Natural killer cell (primary cell): ENCODE data around the gene NUDC. TPM values are rescaled to one million over a fixed set of nuclear protein-coding genes. Genes with fewer than 3 reads are reported as not detected.

Experiments
- ATAC-seq, 3 donors: fragments of 150-1000 bp in 2 of 3; fragments of 200-7000 bp in 1 of 3; cut with Tn5 transposase; 1 replicate in 1 of 3; 2 replicates in 2 of 3; pipeline ENCODE4 v1.10.0; 2021; ENCODE audit warnings: mild to moderate bottlenecking in 2 of 3, moderate library complexity in 2 of 3
- DNase-seq, 2 donors: peaks; one replicate each; pipeline versions ENCODE4 v3.0.0 to v3.0.0-alpha.2; 2013 to 2021; ENCODE audit warnings: mixed read lengths in 1 of 2
- H3K27ac ChIP-seq: one replicate; pipeline ENCODE4 v1.5.1; 2013; ENCODE audit warnings: mild to moderate bottlenecking, low read length
- H3K27me3 ChIP-seq: one replicate; pipeline ENCODE4 v1.6.1; 2013; ENCODE audit warnings: low read length; ENCODE audit not compliant: control insufficient read depth, insufficient read depth
- H3K36me3 ChIP-seq: one replicate; pipeline ENCODE4 v1.6.1; 2013; ENCODE audit warnings: low read length; ENCODE audit not compliant: control insufficient read depth, insufficient read depth
- H3K4me1 ChIP-seq: one replicate; pipeline ENCODE4 v1.6.1; 2013; ENCODE audit warnings: low read length; ENCODE audit not compliant: control insufficient read depth, insufficient read depth
- H3K4me3 ChIP-seq: one replicate; pipeline ENCODE4 v1.5.1; 2013; ENCODE audit warnings: low read length
- H3K9me3 ChIP-seq: one replicate; pipeline ENCODE4 v1.6.1; 2013; ENCODE audit warnings: low read length; ENCODE audit not compliant: control insufficient read depth, insufficient read depth
- H3K27ac Mint-ChIP-seq, 2 donors: one replicate each; pipeline ENCODE4 v1.8.0; 2022; ENCODE audit warnings: mild to moderate bottlenecking in 2 of 2, mixed read lengths in 2 of 2, moderate library complexity in 1 of 2
- H3K27me3 Mint-ChIP-seq, 2 donors: one replicate each; pipeline ENCODE4 v1.8.0; 2022; ENCODE audit warnings: low read depth in 2 of 2, mixed read lengths in 2 of 2
- H3K36me3 Mint-ChIP-seq: one replicate; pipeline ENCODE4 v1.8.0; 2022; ENCODE audit warnings: mixed read lengths
- H3K4me1 Mint-ChIP-seq, 2 donors: one replicate each; pipeline ENCODE4 v1.8.0; 2022; ENCODE audit warnings: mixed read lengths in 2 of 2
- H3K4me3 Mint-ChIP-seq: one replicate; pipeline ENCODE4 v1.8.0; 2022; ENCODE audit warnings: mild to moderate bottlenecking, moderate library complexity, mixed read lengths
- H3K9me3 Mint-ChIP-seq, 2 donors: one replicate each; pipeline ENCODE4 v1.8.0; 2022; ENCODE audit warnings: mixed read lengths in 2 of 2
- CTCF ChIP-seq: fragments of 200-600 bp; IDR thresholded peaks from one replicate; pipeline ENCODE4 v1.8.0; 2022; ENCODE audit warnings: antibody characterized with exemption
- WGBS: methylation state at CpG from one replicate; pipeline ENCODE4 v1.1.7; 2013; ENCODE audit warnings: missing lambda C conversion rate; ENCODE audit not compliant: insufficient coverage; 5-methylcytosine and 5-hydroxymethylcytosine counted together
- intact Hi-C: fragments of 100-400 bp; cut with micrococcal nuclease; formaldehyde crosslinking; loops from one replicate; pipeline ENCODE4 v1.14.2; 2022
- total RNA-seq, 4 donors: library from RNA; stranded (reverse); fragments of 120-200 nt in 1 of 4; gene quantifications; one replicate each; pipeline versions ENCODE4 v1.2.3 to v1.2.4, GENCODE V29; 2013 to 2022

NUDC gene
- total RNA-seq, 3 donors from 2014 or later (not counting 1 experiment from before 2014, with no cell fraction given), result 43.6 to 46.6 (median 43.7) TPM

DNA sequence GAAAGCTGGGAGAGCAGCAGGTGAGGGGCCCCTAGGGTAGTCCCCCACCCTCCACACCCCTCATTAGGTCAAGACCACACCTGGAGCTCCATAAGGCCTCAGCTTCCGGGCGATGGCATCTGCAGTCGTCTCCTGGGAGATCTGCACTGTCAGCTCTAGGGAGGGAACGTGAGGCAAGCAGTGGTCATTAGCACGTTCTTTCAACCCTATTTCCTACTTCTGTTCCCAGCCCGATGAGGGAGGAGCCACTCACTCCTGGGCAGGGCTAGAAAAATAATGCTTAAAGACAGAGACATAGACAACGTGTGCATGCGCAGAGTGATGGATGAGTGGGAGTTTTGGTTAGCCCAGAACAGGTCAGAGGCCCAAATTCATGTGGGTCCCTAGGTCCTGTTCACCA is 29.1 kb downstream of the NUDC start:
- peaks cover 0 to 8% of the 10 kb centered on the region in 2 donors for H3K27me3 Mint-ChIP-seq
- WGBS, result 98% methylated on average over 7 of the region's 8 CpGs

GRCh38 chr1:26951216-26951615 is 29.7 kb downstream of the NUDC start:
- ATAC-seq (no peak), DNase-seq (no peak)
- Histone ChIP-seq H3K9me3 (no peaks in the 10 kb centered on the region), H3K4me3 (no peak overlapping the region), H3K36me3 (peaks cover 3% of the 10 kb centered on the region), H3K27ac (no peak overlapping the region), H3K4me1 (no peaks in the 10 kb centered on the region), H3K27me3 (no peaks in the 10 kb centered on the region)
- H3K27ac Mint-ChIP-seq, result no peak overlapping the region
- no peaks in the 10 kb centered on the region for H3K4me1 Mint-ChIP-seq
- H3K36me3 Mint-ChIP-seq, result no peaks in the 10 kb centered on the region
- H3K27me3 Mint-ChIP-seq, result peaks cover 0 to 12% of the 10 kb centered on the region in 2 donors
- 94% methylated on average over 14 of the region's 14 CpGs for WGBS
- TF ChIP-seq CTCF, result no peak
- no peak overlapping the region for H3K4me3 Mint-ChIP-seq
- intact Hi-C loops, result no loop called here
- no peaks in the 10 kb centered on the region for H3K9me3 Mint-ChIP-seq

More for the DNA sequence above, 29.1 kb downstream of the NUDC start:
- H3K9me3 Mint-ChIP-seq, result no peaks in the 10 kb centered on the region
- no peaks in the 10 kb centered on the region for H3K36me3 Mint-ChIP-seq
- H3K4me1 ChIP-seq, result no peaks in the 10 kb centered on the region
- ATAC-seq, result no peak
- H3K27ac Mint-ChIP-seq, result no peak overlapping the region
- no peak overlapping the region for H3K4me3 Mint-ChIP-seq
- no peaks in the 10 kb centered on the region for H3K4me1 Mint-ChIP-seq
- no peak for DNase-seq
- no peaks in the 10 kb centered on the region for H3K27me3 ChIP-seq
- H3K36me3 ChIP-seq, result peaks cover 9% of the 10 kb centered on the region
- no peak overlapping the region for H3K4me3 ChIP-seq
- no peak overlapping the region for H3K27ac ChIP-seq
- TF ChIP-seq CTCF, result no peak
- H3K9me3 ChIP-seq, result no peaks in the 10 kb centered on the region
- intact Hi-C loops, result no loop called here

DNA sequence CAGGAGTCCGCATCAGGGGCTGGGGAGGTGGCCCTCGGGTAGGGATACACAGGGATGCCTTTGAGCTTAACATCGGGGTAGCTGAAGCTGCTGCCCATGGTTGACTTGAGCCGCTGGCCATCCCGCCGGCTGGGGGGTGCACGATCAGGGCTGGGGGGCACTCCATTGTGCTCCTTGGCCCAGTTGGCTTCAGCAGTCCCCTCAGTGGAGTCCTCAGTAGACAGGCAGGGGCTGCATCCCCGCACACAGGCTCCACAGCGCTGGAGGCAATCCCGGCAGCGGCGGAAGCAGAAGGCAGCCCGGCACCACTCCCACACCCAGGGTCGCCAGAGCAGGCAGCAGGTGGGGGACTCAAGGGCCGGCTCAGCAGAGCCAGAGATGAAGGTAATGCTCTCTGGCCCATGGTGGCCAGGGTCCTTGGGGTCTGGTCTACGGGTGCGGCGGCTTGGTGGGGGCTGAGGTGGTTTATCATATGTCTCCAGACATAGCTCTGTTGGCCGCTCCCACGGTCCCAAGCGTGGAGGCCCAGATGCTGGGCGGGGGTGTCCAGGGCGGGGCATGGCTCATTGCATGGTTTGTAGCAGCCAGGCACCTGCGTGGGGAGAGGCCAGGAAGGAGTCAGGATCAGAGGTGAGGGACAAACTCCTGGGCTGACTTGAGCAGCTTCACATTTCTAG is 30.4 kb downstream of the NUDC start:
- no peak for TF ChIP-seq CTCF
- ATAC-seq, result no peak
- Histone ChIP-seq H3K4me1 (no peaks in the 10 kb centered on the region), H3K36me3 (no peaks in the 10 kb centered on the region), H3K27ac (no peak overlapping the region), H3K27me3 (peaks cover 3% of the 10 kb centered on the region), H3K4me3 (no peak overlapping the region), H3K9me3 (no peaks in the 10 kb centered on the region)
- H3K27me3 Mint-ChIP-seq, result peaks cover 0 to 12% of the 10 kb centered on the region in 2 donors
- no peaks in the 10 kb centered on the region for H3K36me3 Mint-ChIP-seq
- no peak overlapping the region for H3K4me3 Mint-ChIP-seq
- 94% methylated on average over 24 of the region's 24 CpGs for WGBS
- intact Hi-C loops, result no loop called here
- no peak for DNase-seq
- H3K4me1 Mint-ChIP-seq, result no peaks in the 10 kb centered on the region
- H3K27ac Mint-ChIP-seq, result no peak overlapping the region
- H3K9me3 Mint-ChIP-seq, result no peaks in the 10 kb centered on the region

DNA sequence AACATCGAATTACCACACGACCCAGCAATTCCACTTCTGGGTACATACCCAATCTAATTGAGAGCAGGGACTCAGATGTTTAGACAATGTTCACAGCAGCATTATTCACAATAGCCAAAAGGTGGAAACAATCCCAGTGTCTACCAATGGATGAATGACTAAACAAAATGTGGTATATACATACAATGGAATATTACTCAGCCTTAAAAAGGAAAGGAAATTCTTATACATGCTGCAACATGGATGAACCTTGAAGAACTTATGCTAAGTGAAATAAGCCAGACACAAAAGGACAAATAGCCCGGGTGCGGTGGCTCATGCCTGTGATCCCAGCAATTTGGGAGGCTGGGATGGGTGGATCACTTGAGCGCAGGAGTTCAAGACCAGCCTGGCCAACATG is 31.8 kb downstream of the NUDC start:
- no peak for TF ChIP-seq CTCF
- no peaks in the 10 kb centered on the region for H3K36me3 ChIP-seq
- no peak for ATAC-seq
- 96% methylated on average over 5 of the region's 5 CpGs for WGBS
- no peaks in the 10 kb centered on the region for H3K9me3 Mint-ChIP-seq
- no peaks in the 10 kb centered on the region for H3K4me1 ChIP-seq
- H3K4me3 Mint-ChIP-seq, result no peak overlapping the region
- H3K4me3 ChIP-seq, result no peak overlapping the region
- intact Hi-C loops, result no loop called here
- peaks cover 3% of the 10 kb centered on the region for H3K27me3 ChIP-seq
- H3K27ac ChIP-seq, result no peak overlapping the region
- H3K4me1 Mint-ChIP-seq, result no peaks in the 10 kb centered on the region
- H3K27me3 Mint-ChIP-seq, result peaks cover under 1 to 16% of the 10 kb centered on the region in 2 donors
- no peak overlapping the region for H3K27ac Mint-ChIP-seq
- no peaks in the 10 kb centered on the region for H3K9me3 ChIP-seq
- DNase-seq, result no peak
- H3K36me3 Mint-ChIP-seq, result no peaks in the 10 kb centered on the region
